T-helper 1 cell treated with Interleukin-12 subunit alpha and Interleukin-12 subunit beta and Interleukin-4 antibody, amounts not matched to agents 30 ng/mL and 1 ng/mL, for 36 hours (primary cell): ENCODE measurements around the gene DNAJB1. TPM values are rescaled to one million over a fixed set of nuclear protein-coding genes. Genes with fewer than 3 reads are reported as not detected.
"Not testable (repeated sequence)": the region's sequence is repeated elsewhere in the genome, so short reads cannot be mapped to it uniquely, and the experiment has no call there.

Experiments
- intact Hi-C: fragments of 100-400 bp; cut with micrococcal nuclease; formaldehyde crosslinking; loops from one replicate; pipeline ENCODE4 v1.15.1; 2024
- total RNA-seq: library from RNA; stranded (reverse); gene quantifications from 2 replicates; pipeline ENCODE4 v1.2.3, GENCODE V29; 2022

The DNAJB1 gene
- total RNA-seq, 1 donor from 2014 or later: 79.9 TPM

- intact Hi-C loops: no loop called here
These were observed 35.1 kb upstream of the DNAJB1 start for GRCh38 chr19:14553042-14553938.

- intact Hi-C loops: not testable (repeated sequence)
These were observed 33.8 kb upstream of the DNAJB1 start for GRCh38 chr19:14552006-14552360.

- intact Hi-C loops: loop anchor here (1.0 kb wide), 2 partner anchors 21 to 46 kb away; partner anchors contain the start of gene NDUFB7
These were observed 33.2 kb upstream of the DNAJB1 start for GRCh38 chr19:14551134-14552005.

- intact Hi-C loops: no loop called here
These were observed 32.1 kb upstream of the DNAJB1 start for GRCh38 chr19:14550201-14550754.

GRCh38 chr19:14545716-14546082 is 27.5 kb upstream of the DNAJB1 start:
- intact Hi-C loops: no loop called here

- intact Hi-C loops: no loop called here
These were observed 26.9 kb upstream of the DNAJB1 start for GRCh38 chr19:14544977-14545715.

GRCh38 chr19:14544047-14544446 is 25.9 kb upstream of the DNAJB1 start:
- intact Hi-C loops: no loop called here

GRCh38 chr19:14542711-14543328 is 24.6 kb upstream of the DNAJB1 start:
- intact Hi-C loops: no loop called here

GRCh38 chr19:14541979-14542378 is 23.8 kb upstream of the DNAJB1 start:
- intact Hi-C loops: not testable (repeated sequence)

GRCh38 chr19:14540741-14541525 is 22.7 kb upstream of the DNAJB1 start:
- intact Hi-C loops: no loop called here

GRCh38 chr19:14536926-14537692 is 18.9 kb upstream of the DNAJB1 start:
- intact Hi-C loops: no loop called here

GRCh38 chr19:14533450-14533849 is 15.3 kb upstream of the DNAJB1 start:
- intact Hi-C loops: no loop called here

GRCh38 chr19:14530506-14530905 is 12.3 kb upstream of the DNAJB1 start:
- intact Hi-C loops: no loop called here

- intact Hi-C loops: no loop called here
These were observed 11.8 kb upstream of the DNAJB1 start for GRCh38 chr19:14530005-14530348.

- intact Hi-C loops: loop anchor here (1.0 to 10.0 kb wide), 13 partner anchors 11 to 1745 kb away; partner anchors contain the start of genes DDX39A, DNAJB1, GIPC1 and IER2
These were observed 11.2 kb upstream of the DNAJB1 start, which contains the start of gene TECR for GRCh38 chr19:14529254-14530004. TECR (plus strand) TSS chr19:14529594; CDS start chr19:14529697, 103 bp downstream.

- intact Hi-C loops: loop anchor here (1.0 to 10.0 kb wide), 13 partner anchors 10 to 1744 kb away; partner anchors contain the start of genes DDX39A, DNAJB1, GIPC1 and IER2
These were observed 10.4 kb upstream of the DNAJB1 start for GRCh38 chr19:14528419-14529253.

GRCh38 chr19:14526423-14526822 is 8.2 kb upstream of the DNAJB1 start:
- intact Hi-C loops: loop anchor here (10.0 kb wide), 4 partner anchors 522 to 1742 kb away; partner anchors contain the start of genes IER2, RFX1, STX10 and TPM4
